Caco-2 (cell line): ENCODE results near the gene NAALADL2. TPM values are rescaled to one million over a fixed set of nuclear protein-coding genes. Genes with fewer than 3 reads are reported as not detected.

Experiments used
- BruUV-seq: library from RNA; stranded (reverse); fragments of 400-500 nt; replicated peaks from 2 replicates; lab custom pipeline; 2021; lab: Mats Ljungman, UMichigan
- CTCF ChIA-PET: fragments of 300-600 bp; sonication (Branson Sonifier 250); formaldehyde crosslinking; loops from one replicate; lab custom pipeline; 2022; ENCODE audit warnings: antibody characterized with exemption; lab: Charles Lee
- POLR2A ChIA-PET: fragments of 300-600 bp; sonication (Branson Sonifier 250); formaldehyde crosslinking; loops from one replicate; lab custom pipeline; 2022; ENCODE audit warnings: antibody characterized with exemption; lab: Charles Lee
- DNase-seq, 2 experiments: peaks; one replicate each; pipeline versions ENCODE4 v3.0.0 to v3.0.0-alpha.2; 2020 to 2022
- H3K27me3 ChIP-seq: replicated peaks from 2 replicates; pipeline ENCODE4 v1.6.0; 2011; ENCODE audit warnings: low read length; ENCODE audit not compliant: control insufficient read depth, insufficient read depth
- H3K36me3 ChIP-seq: 2 replicates; pipeline ENCODE4 v1.5.1; 2011; ENCODE audit warnings: low read length; ENCODE audit not compliant: control insufficient read depth, insufficient read depth
- H3K4me1 ChIP-seq: fragments of 250-450 bp; sonication (Bioruptor Pico); 2 replicates; pipeline ENCODE4 v1.5.1; 2020; ENCODE audit warnings: mild to moderate bottlenecking
- H3K4me3 ChIP-seq: 2 replicates; pipeline ENCODE4 v1.5.1; 2011; ENCODE audit warnings: low read depth, mild to moderate bottlenecking, control low read depth, low read length
- H3K9me3 ChIP-seq: fragments of 250-450 bp; sonication (Bioruptor Pico); 2 replicates; pipeline ENCODE4 v1.5.1; 2020; ENCODE audit warnings: mild to moderate bottlenecking, moderate library complexity
- H3K27ac Mint-ChIP-seq: one replicate; pipeline ENCODE4 v1.8.0; 2022; ENCODE audit warnings: mixed read lengths; ENCODE audit not compliant: unreplicated experiment
- H3K27me3 Mint-ChIP-seq: one replicate; pipeline ENCODE4 v1.8.0; 2022; ENCODE audit warnings: mixed read lengths; ENCODE audit not compliant: insufficient read depth, unreplicated experiment
- H3K36me3 Mint-ChIP-seq: one replicate; pipeline ENCODE4 v1.8.0; 2022; ENCODE audit warnings: mild to moderate bottlenecking, mixed read lengths; ENCODE audit not compliant: insufficient read depth, unreplicated experiment
- H3K4me1 Mint-ChIP-seq: one replicate; pipeline ENCODE4 v1.8.0; 2022; ENCODE audit warnings: low read depth, mixed read lengths; ENCODE audit not compliant: unreplicated experiment
- H3K4me3 Mint-ChIP-seq: one replicate; pipeline ENCODE4 v1.8.0; 2022; ENCODE audit warnings: mild to moderate bottlenecking, moderate library complexity, mixed read lengths; ENCODE audit not compliant: unreplicated experiment
- H3K9me3 Mint-ChIP-seq: one replicate; pipeline ENCODE4 v1.8.0; 2022; ENCODE audit warnings: mixed read lengths; ENCODE audit not compliant: unreplicated experiment
- intact Hi-C: fragments of 100-400 bp; cut with micrococcal nuclease; formaldehyde crosslinking; loops from one replicate; pipeline ENCODE4 v1.10.0; 2022; ENCODE audit not compliant: unreplicated experiment
- total RNA-seq: library from RNA; stranded (reverse); gene quantifications from 2 replicates; pipeline ENCODE4 v1.2.3, GENCODE V29; 2022
- TF ChIP-seq, protein P1 (sequence below), 2 experiments: fragments of 200-600 bp in 1 of 2; IDR thresholded peaks; 1 replicate in 1 of 2; 2 replicates in 1 of 2; pipeline versions ENCODE4 v1.5.1 to v1.8.0; 2011 to 2022; ENCODE audit warnings: antibody characterized with exemption in 1 of 2, control low read depth in 1 of 2, inconsistent platforms in 1 of 2, low read depth in 1 of 2, low read length in 1 of 2, mild to moderate bottlenecking in 1 of 2, moderate library complexity in 1 of 2; ENCODE audit not compliant: insufficient read depth in 1 of 2, severe bottlenecking in 1 of 2, unreplicated experiment in 1 of 2

The NAALADL2 gene
- total RNA-seq, 1 experiment from 2014 or later, result 4.4 TPM

DNA sequence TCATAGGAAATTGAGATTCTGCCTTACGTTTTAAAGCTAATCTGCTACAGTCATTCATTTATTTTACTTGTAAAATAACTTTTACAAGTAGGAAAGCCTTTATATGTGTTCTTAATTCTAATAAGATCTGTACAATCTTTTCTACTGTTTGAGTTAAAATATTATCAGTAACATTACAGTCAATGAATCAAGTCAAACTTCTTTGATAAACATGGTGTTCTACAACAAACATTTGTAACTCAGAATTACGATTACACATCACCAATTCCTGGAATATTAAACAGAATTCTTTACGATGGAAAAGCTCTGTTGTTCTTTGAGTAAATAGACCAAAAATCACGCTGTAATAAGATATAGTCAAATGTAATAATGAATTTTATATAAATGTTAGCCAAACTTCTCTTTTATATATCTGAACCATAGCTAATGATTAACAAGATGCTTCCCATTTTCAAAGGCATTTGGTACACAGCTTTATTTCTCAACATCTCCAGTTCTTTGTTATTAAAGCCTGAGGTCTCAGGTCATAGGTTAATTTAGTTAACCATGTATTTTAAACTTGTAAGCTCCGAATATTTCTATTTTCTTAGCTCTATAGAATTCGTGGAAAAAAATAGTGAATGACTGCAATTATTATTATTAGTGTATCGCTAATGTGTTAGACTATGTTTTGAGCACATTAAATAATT is 232.4 kb downstream of the NAALADL2 start:
- intact Hi-C loops, result no loop called here
- H3K27me3 Mint-ChIP-seq, result no peaks in the 10 kb centered on the region
- Histone ChIP-seq H3K36me3 (no peaks in the 10 kb centered on the region), H3K4me3 (no peak overlapping the region), H3K9me3 (no peaks in the 10 kb centered on the region), H3K4me1 (no peaks in the 10 kb centered on the region), H3K27me3 (no peaks in the 10 kb centered on the region)
- no peaks in the 10 kb centered on the region for H3K9me3 Mint-ChIP-seq
- no peak overlapping the region for H3K27ac Mint-ChIP-seq
- H3K36me3 Mint-ChIP-seq, result no peaks in the 10 kb centered on the region
- H3K4me1 Mint-ChIP-seq, result no peaks in the 10 kb centered on the region
- no peak overlapping the region for H3K4me3 Mint-ChIP-seq
- TF ChIP-seq, protein P1, sequence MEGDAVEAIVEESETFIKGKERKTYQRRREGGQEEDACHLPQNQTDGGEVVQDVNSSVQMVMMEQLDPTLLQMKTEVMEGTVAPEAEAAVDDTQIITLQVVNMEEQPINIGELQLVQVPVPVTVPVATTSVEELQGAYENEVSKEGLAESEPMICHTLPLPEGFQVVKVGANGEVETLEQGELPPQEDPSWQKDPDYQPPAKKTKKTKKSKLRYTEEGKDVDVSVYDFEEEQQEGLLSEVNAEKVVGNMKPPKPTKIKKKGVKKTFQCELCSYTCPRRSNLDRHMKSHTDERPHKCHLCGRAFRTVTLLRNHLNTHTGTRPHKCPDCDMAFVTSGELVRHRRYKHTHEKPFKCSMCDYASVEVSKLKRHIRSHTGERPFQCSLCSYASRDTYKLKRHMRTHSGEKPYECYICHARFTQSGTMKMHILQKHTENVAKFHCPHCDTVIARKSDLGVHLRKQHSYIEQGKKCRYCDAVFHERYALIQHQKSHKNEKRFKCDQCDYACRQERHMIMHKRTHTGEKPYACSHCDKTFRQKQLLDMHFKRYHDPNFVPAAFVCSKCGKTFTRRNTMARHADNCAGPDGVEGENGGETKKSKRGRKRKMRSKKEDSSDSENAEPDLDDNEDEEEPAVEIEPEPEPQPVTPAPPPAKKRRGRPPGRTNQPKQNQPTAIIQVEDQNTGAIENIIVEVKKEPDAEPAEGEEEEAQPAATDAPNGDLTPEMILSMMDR (IDR thresholded peaks at IDR 0.05; ENCODE audit: insufficient read depth in 1 of 2, low read depth in 1 of 2, low read length in 1 of 2, severe bottlenecking in 1 of 2, unreplicated experiment in 1 of 2), result no peak
- no peak for DNase-seq
- ChIA-PET POLR2A (no interaction called here), CTCF (no interaction called here)
- no TSS peak for BruUV-seq

DNA sequence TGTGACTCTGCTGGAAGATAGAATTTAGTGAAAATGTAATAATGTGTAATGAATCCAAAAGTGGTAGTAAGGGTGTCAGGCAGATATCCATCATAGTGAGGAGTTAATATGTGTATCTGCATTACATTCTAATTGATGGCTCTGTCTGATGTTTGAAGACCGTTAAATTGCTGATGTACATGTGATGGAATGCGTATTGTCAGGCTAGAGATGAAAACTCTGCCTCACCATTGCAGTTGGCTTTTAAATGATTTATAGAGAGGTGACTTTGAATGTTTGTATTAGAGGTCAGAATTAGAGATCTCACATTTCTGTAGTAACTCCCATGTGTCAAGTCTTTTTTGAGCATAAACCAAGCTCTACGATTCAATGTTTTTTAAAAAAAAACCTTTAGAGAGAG is 234.6 kb downstream of the NAALADL2 start:
- Histone ChIP-seq H3K9me3 (no peaks in the 10 kb centered on the region), H3K4me1 (no peaks in the 10 kb centered on the region), H3K4me3 (no peak overlapping the region), H3K27me3 (no peaks in the 10 kb centered on the region), H3K36me3 (no peaks in the 10 kb centered on the region)
- no peak overlapping the region for H3K4me3 Mint-ChIP-seq
- intact Hi-C loops, result no loop called here
- CTCF ChIA-PET, result no interaction called here
- H3K27ac Mint-ChIP-seq, result no peak overlapping the region
- TF ChIP-seq, protein P1 (IDR thresholded peaks at IDR 0.05; ENCODE audit: insufficient read depth in 1 of 2, low read depth in 1 of 2, low read length in 1 of 2, severe bottlenecking in 1 of 2, unreplicated experiment in 1 of 2), result no peak
- H3K4me1 Mint-ChIP-seq, result no peaks in the 10 kb centered on the region
- H3K36me3 Mint-ChIP-seq, result no peaks in the 10 kb centered on the region
- POLR2A ChIA-PET, result no interaction called here
- no peak for DNase-seq
- no TSS peak for BruUV-seq
- H3K9me3 Mint-ChIP-seq, result no peaks in the 10 kb centered on the region
- H3K27me3 Mint-ChIP-seq, result no peaks in the 10 kb centered on the region

DNA sequence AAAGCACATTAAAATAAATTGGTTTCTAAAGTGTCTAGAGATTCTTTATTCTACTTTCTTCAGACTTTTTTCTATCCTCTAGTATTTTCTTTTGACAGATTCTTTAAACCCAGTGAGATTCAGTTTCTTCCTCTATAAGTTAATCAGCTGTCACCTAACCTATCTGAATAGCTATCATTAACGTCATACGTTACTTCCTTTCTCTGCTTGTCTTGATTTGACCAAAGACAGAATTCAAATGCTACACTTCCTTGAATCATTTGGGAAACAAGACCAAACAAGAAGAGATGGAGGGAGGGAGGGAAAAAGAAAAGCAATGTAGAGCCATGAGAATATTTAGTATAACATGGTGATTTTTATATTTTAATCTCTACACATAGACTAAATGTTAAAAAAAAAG is 235.2 kb downstream of the NAALADL2 start:
- no peaks in the 10 kb centered on the region for H3K36me3 Mint-ChIP-seq
- ChIA-PET POLR2A (no interaction called here), CTCF (no interaction called here)
- no peak overlapping the region for H3K4me3 Mint-ChIP-seq
- no peak overlapping the region for H3K27ac Mint-ChIP-seq
- no peaks in the 10 kb centered on the region for H3K4me1 Mint-ChIP-seq
- Histone ChIP-seq H3K9me3 (no peaks in the 10 kb centered on the region), H3K36me3 (no peaks in the 10 kb centered on the region), H3K4me3 (no peak overlapping the region), H3K27me3 (no peaks in the 10 kb centered on the region), H3K4me1 (no peaks in the 10 kb centered on the region)
- H3K9me3 Mint-ChIP-seq, result no peaks in the 10 kb centered on the region
- DNase-seq, result no peak
- no TSS peak for BruUV-seq
- intact Hi-C loops, result no loop called here
- TF ChIP-seq, protein P1 (IDR thresholded peaks at IDR 0.05; ENCODE audit: insufficient read depth in 1 of 2, low read depth in 1 of 2, low read length in 1 of 2, severe bottlenecking in 1 of 2, unreplicated experiment in 1 of 2), result no peak
- no peaks in the 10 kb centered on the region for H3K27me3 Mint-ChIP-seq
